DMS79 treated with DMSO at 0.1 percent for 48 hours (cell line): Measurements from ENCODE around the gene P3H2.

Source experiments
- DNase-seq: peaks from one replicate; lab custom pipeline; 2025; lab: John Stamatoyannopoulos, UW

Gene P3H2

GRCh38 chr3:190053919-190054672, 66.6 kb downstream of the P3H2 start:
- DNase-seq: no peak

GRCh38 chr3:190051641-190052040, 69.1 kb downstream of the P3H2 start:
- no peak for DNase-seq

- no peak for DNase-seq
Observed at GRCh38 chr3:190048932-190049441, 71.7 kb downstream of the P3H2 start.

- DNase-seq: no peak
Observed at GRCh38 chr3:190044974-190045373, 75.7 kb downstream of the P3H2 start.

GRCh38 chr3:190044142-190044541, 76.6 kb downstream of the P3H2 start:
- no peak for DNase-seq

- no peak for DNase-seq
Observed at GRCh38 chr3:190043741-190044140, 77.0 kb downstream of the P3H2 start.

- no peak for DNase-seq
Observed at GRCh38 chr3:190042558-190042957, 78.1 kb downstream of the P3H2 start.

GRCh38 chr3:190041333-190042041, 79.2 kb downstream of the P3H2 start:
- DNase-seq: no peak

GRCh38 chr3:190040145-190040544, 80.6 kb downstream of the P3H2 start:
- no peak for DNase-seq

- DNase-seq: no peak
Observed at GRCh38 chr3:190038050-190038933, 82.4 kb downstream of the P3H2 start.

GRCh38 chr3:190036631-190037030, 84.1 kb downstream of the P3H2 start:
- no peak for DNase-seq

GRCh38 chr3:190034446-190034845, 86.3 kb downstream of the P3H2 start:
- DNase-seq: no peak

- DNase-seq: no peak
Observed at GRCh38 chr3:190032923-190033322, 87.8 kb downstream of the P3H2 start.

- no peak for DNase-seq
Observed at GRCh38 chr3:190031887-190032752, 88.6 kb downstream of the P3H2 start.

GRCh38 chr3:190027116-190027515, 93.6 kb downstream of the P3H2 start:
- DNase-seq: no peak

- no peak for DNase-seq
Observed at GRCh38 chr3:190026154-190026553, 94.5 kb downstream of the P3H2 start.

GRCh38 chr3:190024912-190025311, 95.8 kb downstream of the P3H2 start:
- no peak for DNase-seq

GRCh38 chr3:190019844-190020243, 100.9 kb downstream of the P3H2 start:
- DNase-seq: no peak

GRCh38 chr3:190019006-190019405, 101.7 kb downstream of the P3H2 start:
- DNase-seq: no peak

- no peak for DNase-seq
Observed at GRCh38 chr3:190018460-190018859, 102.2 kb downstream of the P3H2 start.

- DNase-seq: no peak
Observed at GRCh38 chr3:190017521-190018288, 103.0 kb downstream of the P3H2 start.
